Hepatic stellate cell (primary cell): ENCODE results near the gene ARID5B.
"Not testable (repeated sequence)": the region's sequence is repeated elsewhere in the genome, so short reads cannot be mapped to it uniquely, and the experiment has no call there.

ENCODE experiments used
- DNase-seq: peaks from one replicate; pipeline ENCODE4 v3.0.0; 2011; ENCODE audit warnings: low spot score

ARID5B gene

DNA sequence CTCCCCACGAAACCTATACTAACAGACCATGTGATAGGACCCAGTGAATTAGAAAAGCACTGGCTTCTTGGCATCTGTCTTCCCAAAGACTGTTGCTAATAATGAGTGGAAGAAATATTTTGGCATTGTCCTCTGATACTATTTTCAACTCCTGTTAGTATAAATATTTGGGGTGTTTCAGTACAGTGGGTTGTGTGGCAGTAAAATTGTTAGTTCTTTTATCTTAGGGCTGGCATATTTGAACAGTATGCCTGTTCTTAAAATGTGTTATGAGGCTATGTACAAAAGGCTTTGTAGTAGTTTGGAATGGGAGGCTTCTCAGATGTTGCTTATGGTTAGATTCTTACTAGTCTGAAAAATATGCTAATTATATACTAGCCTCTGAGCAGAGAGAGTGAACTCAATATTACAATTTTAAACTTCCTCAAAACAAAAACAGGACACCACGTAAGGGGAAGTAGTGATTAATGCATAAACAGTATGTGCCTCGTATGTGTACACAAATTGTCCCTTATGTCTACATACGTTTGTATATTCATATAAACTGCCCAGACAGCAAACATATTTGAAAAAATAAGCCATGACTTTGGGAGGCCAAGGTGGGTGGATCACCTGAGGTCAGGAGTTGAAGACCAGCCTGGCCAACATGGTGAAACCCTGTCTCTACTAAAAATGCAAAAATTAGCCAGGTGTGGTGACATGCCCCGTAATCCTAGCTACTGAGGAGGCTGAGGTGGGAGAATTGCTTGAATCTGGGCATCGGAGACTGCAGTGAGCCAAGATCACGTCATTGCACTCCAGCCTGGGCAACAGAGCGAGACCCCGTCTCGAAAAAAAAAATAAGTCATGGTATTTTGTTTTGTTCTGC lies 115.4 kb downstream of the ARID5B start:
- no peak for DNase-seq

GRCh38 chr10:62017491-62017870 lies 116.0 kb downstream of the ARID5B start:
- no peak for DNase-seq

GRCh38 chr10:62018131-62018911 lies 116.8 kb downstream of the ARID5B start:
- DNase-seq, result no peak

DNA sequence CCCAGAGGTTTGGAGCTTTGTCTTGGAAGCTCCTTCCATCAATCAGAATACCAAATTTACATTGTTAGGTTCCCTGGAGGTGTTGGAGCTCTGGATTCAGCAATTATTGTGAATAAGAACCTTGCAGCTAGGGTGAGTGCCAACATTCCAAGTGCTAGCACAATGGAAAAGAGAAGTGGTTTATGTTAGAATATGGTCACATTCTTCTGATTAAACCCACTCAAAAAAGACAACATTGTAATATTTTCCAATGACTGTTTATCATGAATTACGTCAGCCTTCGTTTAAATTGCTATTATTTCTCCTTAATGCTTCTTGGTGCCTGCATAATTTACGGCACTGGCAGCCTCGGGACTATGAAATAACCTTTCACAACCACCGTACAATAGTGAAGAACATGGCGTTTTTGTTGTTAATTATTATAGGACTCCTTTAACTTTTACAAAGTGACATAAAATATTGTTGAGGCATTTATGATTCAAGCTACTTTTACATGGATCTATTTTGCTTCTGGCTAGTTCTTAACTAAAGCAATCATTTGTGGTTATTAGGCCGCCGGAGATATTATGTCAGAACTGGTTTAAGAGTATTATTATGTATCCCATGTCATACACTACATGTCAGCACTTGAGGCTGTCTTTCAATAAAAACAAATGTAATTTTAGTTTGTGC lies 117.7 kb downstream of the ARID5B start:
- DNase-seq, result no peak

- DNase-seq, result no peak
Measured at GRCh38 chr10:62019685-62020359, 118.3 kb downstream of the ARID5B start.

DNA sequence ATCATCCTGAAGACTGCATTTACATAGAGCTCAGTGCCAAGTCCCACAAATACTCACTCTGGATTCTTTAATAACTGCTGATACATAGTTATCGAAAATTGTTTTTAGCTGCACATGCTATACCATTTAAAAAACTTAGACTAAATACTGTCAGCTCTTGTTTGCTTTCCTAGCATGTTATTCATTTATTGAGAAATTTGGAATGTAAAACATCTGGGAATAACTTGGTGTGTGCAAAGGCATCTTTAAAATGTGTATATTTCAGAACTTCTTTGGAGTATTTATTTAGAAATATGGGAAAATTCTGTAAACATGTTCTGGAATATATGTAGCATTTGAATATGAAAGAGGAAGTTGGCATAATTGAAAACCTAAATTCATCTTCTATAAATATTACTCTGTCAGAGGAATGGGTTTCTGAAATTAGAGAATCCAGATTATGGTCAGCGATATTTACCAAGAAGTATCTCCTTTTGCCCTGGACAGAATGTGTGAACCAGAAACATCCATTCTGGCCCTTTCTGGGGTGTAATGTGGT lies 119.7 kb downstream of the ARID5B start:
- DNase-seq, result no peak

DNA sequence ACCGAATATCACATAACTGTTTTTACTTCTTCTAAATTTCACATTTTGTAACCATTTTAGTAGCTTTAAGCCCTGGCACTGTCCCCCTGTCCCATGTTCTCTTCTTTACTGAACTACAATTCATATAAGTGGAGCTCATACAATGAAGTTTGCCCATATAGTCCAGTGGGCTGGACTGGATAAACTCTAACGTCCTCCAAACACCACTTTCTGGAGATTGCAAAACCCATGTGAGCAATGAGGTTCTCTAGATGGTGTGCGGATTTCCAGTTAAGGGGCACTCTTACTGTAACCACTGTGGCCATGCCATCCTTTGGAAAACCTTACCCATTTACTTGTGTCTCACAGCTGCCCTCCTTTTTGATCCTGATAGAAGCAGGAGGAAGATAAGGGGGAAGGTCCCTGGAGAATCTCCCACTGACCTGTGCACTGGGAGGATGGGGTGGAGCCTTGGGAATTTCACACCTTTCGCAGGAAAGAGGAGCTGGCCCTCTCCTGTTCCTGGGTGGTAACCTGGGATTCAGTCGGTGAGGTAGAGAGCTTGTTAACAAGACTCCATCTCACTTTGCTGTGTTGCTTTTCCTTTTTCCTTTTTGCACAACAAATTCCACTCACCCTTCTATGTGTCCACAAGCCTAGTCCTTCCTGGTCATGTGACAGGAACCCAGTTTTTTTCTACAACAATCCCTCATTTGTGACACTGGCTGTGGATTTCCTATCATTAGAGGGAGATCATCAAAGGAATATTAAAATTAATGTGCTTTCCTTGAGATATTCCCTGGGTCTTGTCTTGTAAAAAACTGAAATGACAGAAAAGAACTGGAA lies 120.7 kb downstream of the ARID5B start:
- no peak for DNase-seq

- no peak for DNase-seq
Measured at GRCh38 chr10:62022830-62023229, 121.3 kb downstream of the ARID5B start.

DNA sequence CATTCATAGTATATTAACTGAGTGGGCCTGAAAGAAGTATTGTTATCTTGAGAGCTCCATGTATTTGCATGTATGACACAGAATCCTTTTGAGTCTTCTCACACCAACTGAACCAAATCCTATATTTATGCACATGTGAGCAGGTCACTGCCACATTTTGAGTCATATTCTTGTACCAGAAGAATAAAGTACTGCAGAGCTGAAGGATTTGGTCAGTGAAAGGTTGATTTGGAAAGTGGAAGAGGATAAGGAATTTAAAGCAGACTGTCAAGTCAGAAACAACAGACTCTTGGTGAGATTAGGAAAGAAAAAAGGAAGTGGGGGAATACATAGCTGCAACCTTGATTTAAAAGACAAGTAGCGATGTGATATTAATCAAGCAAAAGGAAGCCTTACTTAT lies 121.8 kb downstream of the ARID5B start:
- DNase-seq, result no peak

GRCh38 chr10:62024026-62024701 lies 122.7 kb downstream of the ARID5B start:
- no peak for DNase-seq

DNA sequence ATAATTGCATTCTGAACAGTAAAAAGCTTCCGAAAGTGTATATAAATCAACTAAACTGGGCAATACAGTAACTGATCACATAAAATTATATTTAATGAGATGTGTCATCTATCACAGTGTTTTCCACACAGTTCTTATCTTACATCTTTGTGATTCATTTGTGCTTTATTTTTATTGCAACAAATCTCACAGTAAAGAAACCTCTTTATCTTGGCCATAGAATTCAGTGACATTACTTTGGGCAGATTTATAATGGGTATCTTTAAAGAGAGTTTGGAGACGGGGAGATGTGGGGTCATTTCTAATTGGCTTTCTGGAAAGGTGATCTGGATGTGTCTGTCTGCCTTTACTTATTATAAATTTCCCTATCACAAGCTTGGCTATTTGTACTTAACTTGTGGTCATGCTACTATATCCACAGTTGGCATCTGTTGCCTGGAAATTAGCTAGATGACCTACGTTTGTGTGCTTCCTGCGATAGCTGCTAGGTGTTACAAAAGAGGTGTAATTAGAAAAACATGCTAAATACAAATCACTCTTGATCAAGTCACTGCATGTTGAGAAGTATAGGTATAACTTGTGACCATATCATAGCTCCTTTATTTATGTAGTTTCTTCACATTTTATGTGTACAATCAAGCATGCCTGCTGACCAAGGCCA lies 123.8 kb downstream of the ARID5B start:
- no peak for DNase-seq

GRCh38 chr10:62025901-62026879 lies 124.7 kb downstream of the ARID5B start:
- peak; percentile 36 for DNase-seq

DNA sequence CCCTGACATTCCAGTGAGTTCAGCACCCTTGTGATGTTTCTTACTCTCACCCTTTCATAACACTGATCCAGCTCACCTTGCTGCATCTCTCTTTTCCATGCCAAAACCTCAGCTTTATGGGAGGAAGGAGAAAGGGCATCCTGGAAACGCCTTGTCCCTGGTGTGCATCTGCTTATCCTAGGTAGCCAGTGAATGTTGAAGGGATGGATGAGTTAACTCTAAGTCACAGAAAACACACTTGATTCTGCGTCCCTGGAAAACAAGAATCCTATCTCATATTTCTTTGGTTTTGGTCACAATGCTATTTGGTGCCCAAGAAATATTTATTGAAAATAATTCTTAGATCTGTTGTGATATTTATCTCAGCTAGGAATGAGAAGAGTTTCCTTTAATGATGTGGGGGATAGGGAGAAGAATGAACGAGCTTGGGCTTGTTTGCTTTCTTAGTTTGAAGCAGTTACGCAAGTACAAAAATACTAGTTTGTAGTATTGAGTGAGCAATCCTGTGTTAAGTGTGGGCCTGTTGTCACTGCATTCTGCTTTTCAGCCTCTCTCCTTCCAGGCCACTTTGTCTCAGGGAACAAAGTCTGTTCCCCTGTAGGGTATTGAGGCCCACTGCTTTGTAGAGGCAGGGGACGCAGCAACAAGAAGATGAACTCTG lies 126.5 kb downstream of the ARID5B start:
- DNase-seq, result no peak

DNA sequence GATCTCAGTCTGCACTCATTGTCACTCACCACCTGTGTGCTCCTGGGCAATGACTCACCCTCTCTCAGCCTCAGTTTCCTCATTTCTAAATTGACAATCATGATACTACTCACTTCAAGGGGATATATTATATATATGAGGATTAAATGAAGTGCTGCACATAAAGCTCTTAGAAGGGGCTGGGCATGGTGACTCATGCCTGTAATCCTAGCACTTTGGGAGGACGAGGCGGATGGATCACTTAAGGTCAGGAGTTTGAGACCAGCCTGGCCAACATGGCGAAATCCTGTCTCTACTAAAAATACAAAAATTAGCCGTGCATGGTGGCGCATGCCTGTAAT lies 127.0 kb downstream of the ARID5B start:
- DNase-seq, result not testable (repeated sequence)

DNA sequence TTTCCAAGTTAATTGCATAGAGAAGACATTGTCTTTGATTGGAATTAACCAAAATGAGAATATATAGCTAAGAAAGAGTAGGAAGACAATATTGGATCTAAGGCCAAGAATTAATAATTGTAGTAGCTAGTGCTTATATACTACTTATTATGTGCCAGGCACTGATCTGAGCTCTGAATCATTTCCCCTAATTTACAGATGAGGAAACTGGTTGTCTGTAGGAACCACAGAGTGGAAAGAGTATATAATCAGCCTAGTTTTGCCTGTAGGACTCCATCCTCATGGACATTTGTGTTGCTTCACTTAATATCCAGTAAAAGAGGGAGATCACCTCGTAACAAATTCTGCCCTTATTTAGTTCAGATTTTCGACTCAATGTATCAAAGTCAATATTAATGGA lies 127.9 kb downstream of the ARID5B start:
- no peak for DNase-seq

GRCh38 chr10:62031507-62031906 lies 130.0 kb downstream of the ARID5B start:
- no peak for DNase-seq

GRCh38 chr10:62033125-62033524 lies 131.6 kb downstream of the ARID5B start:
- DNase-seq, result no peak

GRCh38 chr10:62034096-62034640 lies 132.7 kb downstream of the ARID5B start:
- DNase-seq, result no peak
